Posterior vena cava (tissue), 2 donors: ENCODE results near the gene IL12RB1. TPM values are rescaled to one million over a fixed set of nuclear protein-coding genes. Genes with fewer than 3 reads are reported as not detected.
"Not testable (repeated sequence)": the region's sequence is repeated elsewhere in the genome, so short reads cannot be mapped to it uniquely, and the experiment has no call there.

Source experiments
- DNase-seq: peaks from one replicate; pipeline ENCODE4 v3.0.0-alpha.2; 2020; ENCODE audit warnings: low spot score
- intact Hi-C, 2 donors: fragments of 100-400 bp; cut with DNase I; formaldehyde crosslinking; loops; one replicate each; pipeline versions ENCODE4 v1.14.1 to v1.14.2; 2022 to 2023
- total RNA-seq, 2 donors: library from RNA; stranded (reverse); fragmentation: NEBNext Ultra II Directional; extraction: Animal tissue kit (Norgen Biotek cat#: 25700); gene quantifications; one replicate each; pipeline ENCODE4 v1.2.1, GENCODE V29; 2021
- donor health status: DM: yes; HTN: yes; CAD: no.
- donor health status: DM: yes; HTN: yes; CAD: no.

Gene IL12RB1
- total RNA-seq, 2 donors from 2014 or later = 1.7 to 2.3 TPM

GRCh38 chr19:18097217-18097992 is 10.7 kb upstream of the IL12RB1 start, which contains the start of gene MAST3:
TSS of gene MAST3 (plus strand) at chr19:18097778. CDS start at chr19:18097793, 15 bp downstream.
- intact Hi-C loops = no loop called here
- peak; percentile 95 for DNase-seq

- intact Hi-C loops = no loop called here
- DNase-seq = no peak
Observed at GRCh38 chr19:18096258-18096657, 9.5 kb upstream of the IL12RB1 start.

GRCh38 chr19:18093439-18094161 is 6.9 kb upstream of the IL12RB1 start:
- intact Hi-C loops = no loop called here
- DNase-seq = no peak

GRCh38 chr19:18091217-18091608 is 4.5 kb upstream of the IL12RB1 start:
- DNase-seq = peak; percentile 88
- intact Hi-C loops = no loop called here

- intact Hi-C loops = no loop called here
- DNase-seq = no peak
Observed at GRCh38 chr19:18090545-18091216, 3.9 kb upstream of the IL12RB1 start.

GRCh38 chr19:18089726-18090125 is 3.0 kb upstream of the IL12RB1 start:
- intact Hi-C loops = no loop called here
- no peak for DNase-seq

- DNase-seq = peak; percentile 88
- intact Hi-C loops = not testable (repeated sequence)
Observed at GRCh38 chr19:18089096-18089541, 2.4 kb upstream of the IL12RB1 start.

- DNase-seq = no peak
- intact Hi-C loops = no loop called here
Observed at GRCh38 chr19:18085702-18086457, 854 bp downstream of the IL12RB1 start.

GRCh38 chr19:18083929-18084684 is 2.6 kb downstream of the IL12RB1 start:
- intact Hi-C loops = no loop called here
- DNase-seq = no peak

- no peak for DNase-seq
- intact Hi-C loops = no loop called here
Observed at GRCh38 chr19:18074192-18074591, 12.5 kb downstream of the IL12RB1 start.

- DNase-seq = no peak
- intact Hi-C loops = no loop called here
Observed at GRCh38 chr19:18073197-18073596, 13.5 kb downstream of the IL12RB1 start.

- no peak for DNase-seq
- intact Hi-C loops = no loop called here
Observed at GRCh38 chr19:18072335-18072734, 14.4 kb downstream of the IL12RB1 start.

GRCh38 chr19:18070181-18070580 is 16.6 kb downstream of the IL12RB1 start:
- intact Hi-C loops = no loop called here
- no peak for DNase-seq

- no peak for DNase-seq
- intact Hi-C loops = loop anchor here in 1 of 2 donors (10.0 kb wide), 1 partner anchor 125 kb away; no protein-coding TSS in a partner anchor
Observed at GRCh38 chr19:18069383-18069782, 17.4 kb downstream of the IL12RB1 start.

- DNase-seq = no peak
- intact Hi-C loops = loop anchor here in 1 of 2 donors (10.0 kb wide), 1 partner anchor 124 kb away; no protein-coding TSS in a partner anchor
Observed at GRCh38 chr19:18068395-18068794, 18.3 kb downstream of the IL12RB1 start.

GRCh38 chr19:18065173-18065495 is 21.6 kb downstream of the IL12RB1 start:
- no peak for DNase-seq
- intact Hi-C loops = loop anchor here in 1 of 2 donors (10.0 kb wide), 1 partner anchor 120 kb away; no protein-coding TSS in a partner anchor

GRCh38 chr19:18063463-18063862 is 23.3 kb downstream of the IL12RB1 start:
- no peak for DNase-seq
- intact Hi-C loops = loop anchor here in 1 of 2 donors (10.0 kb wide), 1 partner anchor 119 kb away; no protein-coding TSS in a partner anchor

- no peak for DNase-seq
- intact Hi-C loops = loop anchor here in 1 of 2 donors (10.0 kb wide), 1 partner anchor 117 kb away; no protein-coding TSS in a partner anchor
Observed at GRCh38 chr19:18062028-18062427, 24.7 kb downstream of the IL12RB1 start.
